OCI-LY1 (cell line): ENCODE measurements around the gene PTPRN2.

Experiments used
- H2AFZ ChIP-seq: fragments of 200-600 bp; sonication (generic), shearing (Covaris generic); 2 replicates; pipeline ENCODE4 v1.6.0; 2014; ENCODE audit warnings: antibody characterized with exemption, mild to moderate bottlenecking, low read length
- H3F3A ChIP-seq: fragments of 200-600 bp; sonication (generic), shearing (Covaris generic); 2 replicates; pipeline ENCODE4 v1.6.0; 2014; ENCODE audit warnings: mild to moderate bottlenecking, antibody characterized with exemption, low read length, moderate library complexity; ENCODE audit not compliant: insufficient read depth
- H3K27ac ChIP-seq: fragments of 200-600 bp; sonication (generic); 2 replicates; pipeline ENCODE4 v1.5.1; 2014; ENCODE audit warnings: low read length, mixed run types, mild to moderate bottlenecking, low read depth; ENCODE audit not compliant: poor library complexity, severe bottlenecking
- H3K27me3 ChIP-seq: fragments of 200-600 bp; sonication (generic); 2 replicates; pipeline ENCODE4 v1.6.0; 2014; ENCODE audit warnings: antibody characterized with exemption, mild to moderate bottlenecking, low read length, moderate library complexity; ENCODE audit not compliant: insufficient read depth
- H3K36me3 ChIP-seq: fragments of 200-600 bp; sonication (generic); 2 replicates; pipeline ENCODE4 v1.6.1; 2014; ENCODE audit warnings: mild to moderate bottlenecking, antibody characterized with exemption, low read length, moderate library complexity, mixed read lengths; ENCODE audit not compliant: insufficient read depth
- H3K4me1 ChIP-seq: fragments of 200-600 bp; sonication (generic); 2 replicates; pipeline ENCODE4 v1.5.1; 2014; ENCODE audit warnings: mild to moderate bottlenecking, low read length, moderate library complexity; ENCODE audit not compliant: insufficient read depth, severe bottlenecking
- H3K4me2 ChIP-seq: fragments of 200-600 bp; sonication (generic), shearing (Covaris generic); 2 replicates; pipeline ENCODE4 v1.6.1; 2014; ENCODE audit warnings: low read length
- H3K4me3 ChIP-seq: fragments of 200-600 bp; sonication (generic); 2 replicates; pipeline ENCODE4 v1.5.1; 2014; ENCODE audit warnings: low read length, low read depth, mild to moderate bottlenecking, mixed read lengths; ENCODE audit not compliant: poor library complexity, severe bottlenecking
- H3K79me2 ChIP-seq: fragments of 200-600 bp; shearing (Covaris generic); 2 replicates; pipeline ENCODE4 v1.6.1; 2016; ENCODE audit warnings: mixed run types, low read length, mixed read lengths; ENCODE audit not compliant: insufficient read depth
- H3K9ac ChIP-seq: fragments of 200-600 bp; sonication (generic), shearing (Covaris generic); 2 replicates; pipeline ENCODE4 v1.6.1; 2014; ENCODE audit warnings: mild to moderate bottlenecking, low read length, mixed read lengths
- H3K9me2 ChIP-seq: fragments of 200-600 bp; sonication (generic), shearing (Covaris generic); 2 replicates; pipeline ENCODE4 v1.6.1; 2014; ENCODE audit warnings: low read depth, mild to moderate bottlenecking, low read length, mixed read lengths
- H3K9me3 ChIP-seq: fragments of 200-600 bp; shearing (Covaris generic); 2 replicates; pipeline ENCODE4 v1.6.1; 2014; ENCODE audit warnings: low read length, mixed read lengths
- H4K20me1 ChIP-seq: fragments of 200-600 bp; sonication (generic), shearing (Covaris generic); 2 replicates; pipeline ENCODE4 v1.6.0; 2016; ENCODE audit warnings: mild to moderate bottlenecking, low read length; ENCODE audit not compliant: insufficient read depth
- CTCF ChIP-seq: fragments of 200-600 bp; sonication (generic), shearing (Covaris generic); IDR thresholded peaks from 2 replicates; pipeline ENCODE4 v1.5.1; 2017; ENCODE audit warnings: mild to moderate bottlenecking, antibody characterized with exemption, low read length, moderate library complexity, mixed read lengths
- EZH2 ChIP-seq: fragments of 200-600 bp; sonication (generic), shearing (Covaris generic); IDR thresholded peaks from 2 replicates; pipeline ENCODE4 v1.8.0; 2017; ENCODE audit warnings: borderline replicate concordance, mixed run types, mild to moderate bottlenecking, antibody characterized with exemption, low read length, moderate library complexity, mixed read lengths

The PTPRN2 gene

GRCh38 chr7:158479664-158480025 lies 108.0 kb downstream of the PTPRN2 start:
- Histone ChIP-seq H3K4me1 (no peaks in the 10 kb centered on the region), H3K79me2 (no peaks in the 10 kb centered on the region), H3K4me2 (no peak overlapping the region)

GRCh38 chr7:158479021-158479663 lies 108.5 kb downstream of the PTPRN2 start:
- Histone ChIP-seq H3K9ac (no peak overlapping the region), H3K79me2 (no peaks in the 10 kb centered on the region)
- TF ChIP-seq CTCF (no peak), EZH2 (no peak)

More at GRCh38 chr7:158479664-158480025, 108.0 kb downstream of the PTPRN2 start:
- Histone ChIP-seq H3K9ac (no peak overlapping the region), H3K4me3 (no peak overlapping the region), H3K27me3 (peaks cover 12% of the 10 kb centered on the region; the same call in 1 of the 2 replicates), H3K9me2 (no peaks in the 10 kb centered on the region), H3F3A (no peaks in the 10 kb centered on the region), H3K27ac (no peak overlapping the region), H3K9me3 (no peaks in the 10 kb centered on the region), H3K36me3 (no peaks in the 10 kb centered on the region), H2AFZ (no peak overlapping the region), H4K20me1 (no peaks in the 10 kb centered on the region)
- no peak for TF ChIP-seq CTCF
- TF ChIP-seq EZH2, result no peak

GRCh38 chr7:158477866-158478265 lies 109.8 kb downstream of the PTPRN2 start:
- H3F3A ChIP-seq, result no peaks in the 10 kb centered on the region
- no peak overlapping the region for H3K4me2 ChIP-seq
- no peaks in the 10 kb centered on the region for H3K36me3 ChIP-seq
- no peaks in the 10 kb centered on the region for H4K20me1 ChIP-seq
- H3K9me2 ChIP-seq, result no peaks in the 10 kb centered on the region
- H3K9me3 ChIP-seq, result no peaks in the 10 kb centered on the region
- H2AFZ ChIP-seq, result no peak overlapping the region
- no peak overlapping the region for H3K27ac ChIP-seq
- H3K4me3 ChIP-seq, result no peak overlapping the region
- H3K27me3 ChIP-seq, result peaks cover 12% of the 10 kb centered on the region; the same call in 1 of the 2 replicates
- no peak overlapping the region for H3K9ac ChIP-seq
- TF ChIP-seq CTCF, result no peak
- no peaks in the 10 kb centered on the region for H3K4me1 ChIP-seq
- no peaks in the 10 kb centered on the region for H3K79me2 ChIP-seq

More at GRCh38 chr7:158479021-158479663, 108.5 kb downstream of the PTPRN2 start:
- Histone ChIP-seq H2AFZ (no peak overlapping the region), H3K27me3 (peaks cover 12% of the 10 kb centered on the region; the same call in 1 of the 2 replicates), H3K4me1 (no peaks in the 10 kb centered on the region), H3K27ac (no peak overlapping the region), H3F3A (no peaks in the 10 kb centered on the region), H3K9me3 (no peaks in the 10 kb centered on the region), H3K4me2 (no peak overlapping the region), H4K20me1 (no peaks in the 10 kb centered on the region), H3K36me3 (no peaks in the 10 kb centered on the region), H3K9me2 (no peaks in the 10 kb centered on the region), H3K4me3 (no peak overlapping the region)
